SU-DHL-6 (cell line): ENCODE measurements around the gene SDK2.

Experiments
- CTCF ChIP-seq: fragments of 200-600 bp; sonication (generic); IDR thresholded peaks from one replicate; pipeline ENCODE4 v1.5.1; 2017; ENCODE audit warnings: antibody characterized with exemption, mild to moderate bottlenecking, low read length, moderate library complexity; ENCODE audit not compliant: insufficient read depth, poor library complexity, severe bottlenecking
- EZH2phosphoT487 ChIP-seq: fragments of 200-600 bp; sonication (generic), shearing (Covaris generic); conservative IDR thresholded peaks from 2 replicates; pipeline ENCODE4 v1.6.1; 2018; ENCODE audit warnings: mild to moderate bottlenecking, antibody characterized with exemption, low read length, moderate library complexity, mixed read lengths

- TF ChIP-seq CTCF (no peak), EZH2phosphoT487 (no peak)
Measured at GRCh38 chr17:73307130-73307529, 337.1 kb downstream of the SDK2 start.
